Non-pigmented ciliary epithelial cell (primary cell): ENCODE measurements around the gene SFXN4.
"Not testable (repeated sequence)": the region's sequence is repeated elsewhere in the genome, so short reads cannot be mapped to it uniquely, and the experiment has no call there.

Source experiments
- DNase-seq: peaks from one replicate; pipeline ENCODE4 v3.0.0-alpha.2; 2010; ENCODE audit warnings: low read depth

SFXN4 gene

GRCh38 chr10:119112056-119112455 is 53.5 kb downstream of the SFXN4 start:
- DNase-seq, result no peak

GRCh38 chr10:119107771-119108170 is 57.7 kb downstream of the SFXN4 start:
- not testable (repeated sequence) for DNase-seq

- DNase-seq, result not testable (repeated sequence)
Measured at GRCh38 chr10:119107106-119107505, 58.4 kb downstream of the SFXN4 start.

- not testable (repeated sequence) for DNase-seq
Measured at GRCh38 chr10:119105899-119106298, 59.6 kb downstream of the SFXN4 start.

- no peak for DNase-seq
Measured at GRCh38 chr10:119105155-119105554, 60.4 kb downstream of the SFXN4 start.

DNA sequence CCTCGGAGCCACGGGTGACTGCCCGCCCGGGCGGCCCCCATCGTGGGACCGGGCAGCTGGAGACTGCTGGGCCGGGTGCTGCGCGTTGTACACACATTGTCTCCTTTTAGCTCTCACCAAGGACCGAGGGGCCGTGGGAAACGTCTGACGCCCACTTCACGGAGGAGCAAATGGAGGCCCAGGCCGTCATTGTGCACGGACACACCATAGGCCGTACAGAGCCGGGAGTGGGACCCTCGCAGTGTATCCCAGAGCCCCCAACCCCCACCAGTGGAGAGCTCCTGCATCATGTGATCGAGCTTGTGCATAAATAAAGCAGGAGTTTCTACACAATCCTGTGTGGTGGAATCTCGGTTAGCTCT is 60.9 kb downstream of the SFXN4 start:
- DNase-seq, result no peak

DNA sequence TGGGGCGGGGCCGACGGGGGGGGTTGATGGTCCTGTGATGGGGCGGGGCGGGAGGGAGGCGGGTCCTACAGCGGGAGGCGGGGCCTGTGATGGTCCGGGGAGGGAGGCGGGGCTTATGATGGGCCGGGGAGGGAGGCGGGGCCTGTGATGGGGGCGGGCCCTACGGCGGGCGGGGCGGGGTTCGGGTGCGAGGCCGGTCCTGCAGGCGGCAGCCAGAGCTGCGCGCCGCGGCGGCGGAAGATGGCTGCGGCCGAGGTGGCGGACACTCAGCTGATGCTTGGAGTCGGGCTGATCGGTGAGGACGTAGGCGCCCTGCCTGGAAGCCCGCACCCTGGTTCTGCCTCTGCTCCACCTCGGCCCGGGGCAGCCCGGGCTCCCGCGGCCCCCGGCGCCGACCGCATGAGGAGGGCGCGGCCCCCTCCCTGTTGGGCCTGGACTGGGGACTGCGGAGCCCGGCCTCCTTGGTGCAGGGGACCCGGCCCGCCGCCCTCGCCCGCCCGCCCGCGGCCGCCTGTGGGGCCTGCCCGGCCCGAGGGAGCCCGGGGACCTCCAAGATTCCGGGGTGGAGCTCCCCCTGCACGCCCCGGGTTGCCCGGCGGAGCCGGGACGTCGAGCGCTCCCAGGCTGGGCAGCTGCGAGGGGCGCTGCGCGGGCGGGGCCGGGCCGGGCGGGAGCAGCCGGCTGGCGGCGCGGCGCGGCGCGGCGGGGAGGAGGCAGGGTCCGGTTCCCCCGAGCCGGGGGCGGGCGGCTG is 61.4 kb downstream of the SFXN4 start, which contains the start of gene DENND10:
Gene DENND10 (plus strand): TSS at position 211 of the 751 bp plus-strand sequence. CDS start 30 bp downstream, at position 241.
- peak; percentile 15 for DNase-seq

- no peak for DNase-seq
Measured at GRCh38 chr10:119103241-119103902, 62.1 kb downstream of the SFXN4 start.

DNA sequence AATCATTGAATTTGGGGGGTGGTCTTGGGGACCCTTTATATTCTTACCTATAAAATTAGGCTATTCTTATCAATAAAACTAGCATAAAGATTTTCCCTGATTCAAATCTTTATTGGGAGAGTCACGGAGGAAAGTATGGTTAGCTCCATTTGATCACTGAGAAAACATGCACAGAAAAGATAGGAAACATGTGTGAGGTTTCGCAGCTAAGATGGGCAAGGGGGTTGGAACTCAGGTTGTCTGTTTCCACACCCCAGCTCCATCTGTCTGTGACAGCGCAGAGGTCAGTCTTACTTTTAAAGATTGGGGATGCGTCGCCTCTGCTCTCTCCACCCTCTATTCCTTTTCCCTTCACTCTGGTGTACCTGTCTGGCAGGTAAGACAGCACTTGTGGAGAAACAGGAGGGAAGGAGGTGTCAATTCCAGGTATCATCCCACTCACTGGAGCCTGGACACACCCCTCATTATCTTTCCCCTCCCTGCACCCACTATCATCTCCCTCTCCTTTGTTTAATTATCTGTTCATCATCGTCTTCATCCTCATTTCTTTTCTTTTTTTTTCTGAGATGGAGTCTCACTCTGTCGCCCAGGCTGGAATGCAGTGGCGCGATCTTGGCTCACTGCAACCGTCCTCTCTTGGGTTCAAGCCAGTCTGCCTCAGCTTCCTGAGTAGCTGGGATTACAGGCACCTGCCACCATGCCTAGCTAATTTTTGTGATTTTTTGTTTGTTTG is 64.0 kb downstream of the SFXN4 start:
- DNase-seq, result no peak

DNA sequence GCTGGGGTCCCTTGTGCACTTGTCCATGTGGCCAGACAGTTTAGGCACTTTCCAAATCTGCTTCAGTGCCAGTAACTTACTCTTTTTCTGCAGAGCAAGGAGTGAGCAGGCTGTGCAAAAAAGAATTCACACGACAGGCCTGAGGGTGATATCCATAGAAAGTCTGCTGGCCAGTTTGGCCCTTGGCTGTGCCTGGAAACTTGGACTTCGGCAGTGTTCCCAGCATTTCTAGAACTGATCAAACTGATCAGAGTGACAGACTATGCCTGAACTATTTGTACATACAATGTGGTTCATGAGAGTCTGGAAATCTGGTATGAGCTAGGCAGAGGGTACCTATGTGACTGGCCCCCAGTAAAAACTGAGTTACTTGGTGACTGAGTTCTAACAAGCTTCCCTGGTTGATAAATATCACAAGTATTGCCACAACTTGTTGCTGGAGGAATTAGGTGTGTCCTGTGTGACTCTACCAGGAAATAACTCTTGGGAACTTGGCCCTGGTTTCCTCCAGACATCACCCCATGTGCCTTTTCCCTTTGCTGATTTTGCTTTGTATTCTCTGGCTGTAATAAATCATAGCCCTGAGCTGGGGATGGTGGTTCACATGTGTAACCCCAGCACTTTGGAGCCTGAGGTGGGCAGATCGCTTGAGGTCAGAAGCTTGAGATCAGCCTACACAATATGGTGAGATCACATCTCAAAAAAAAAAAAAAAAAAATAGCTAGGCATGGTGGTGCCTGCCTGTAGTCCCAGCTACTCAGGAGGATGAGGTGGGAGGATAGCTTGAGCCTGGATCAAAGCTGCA is 64.9 kb downstream of the SFXN4 start:
- DNase-seq, result no peak

DNA sequence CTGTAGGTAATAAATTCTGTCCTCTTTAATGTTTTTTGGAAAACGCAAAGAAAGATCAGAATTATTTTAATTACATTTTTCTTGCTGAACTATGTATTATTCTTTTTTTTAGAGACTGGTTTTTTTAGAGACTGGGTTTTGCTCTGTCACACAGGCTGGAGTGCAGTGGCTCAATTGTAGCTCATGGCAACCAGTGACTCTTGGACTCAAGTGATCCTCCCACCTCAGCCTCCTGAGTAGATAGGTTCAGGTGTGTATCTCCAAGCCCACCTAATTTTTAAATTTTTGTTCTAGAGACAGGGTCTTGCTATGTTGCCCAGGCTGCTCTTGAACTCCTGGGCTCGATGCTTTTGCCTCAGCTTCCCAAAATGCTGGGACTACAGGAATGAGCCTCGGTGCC is 66.9 kb downstream of the SFXN4 start:
- no peak for DNase-seq

GRCh38 chr10:119096641-119097415 is 68.7 kb downstream of the SFXN4 start:
- not testable (repeated sequence) for DNase-seq

DNA sequence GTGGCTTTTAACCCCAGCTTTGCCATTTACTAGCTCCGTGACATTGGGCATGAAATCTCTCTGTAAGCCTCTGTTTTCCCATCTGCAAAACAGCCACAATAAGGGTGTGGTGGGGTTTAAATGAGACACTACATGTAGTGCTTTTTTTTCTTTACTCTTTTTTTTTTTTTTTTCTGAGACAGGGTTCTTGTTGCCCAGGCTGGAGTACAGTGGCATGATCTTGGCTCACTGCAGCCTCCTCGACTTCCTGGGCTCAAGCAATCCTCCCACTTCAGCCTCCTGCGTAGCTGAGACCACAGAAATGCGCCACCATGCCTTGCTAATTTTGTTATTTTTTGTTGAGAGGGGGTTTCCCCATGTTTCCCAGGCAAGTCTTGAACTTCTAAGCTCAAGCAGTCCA is 69.9 kb downstream of the SFXN4 start:
- DNase-seq, result no peak

DNA sequence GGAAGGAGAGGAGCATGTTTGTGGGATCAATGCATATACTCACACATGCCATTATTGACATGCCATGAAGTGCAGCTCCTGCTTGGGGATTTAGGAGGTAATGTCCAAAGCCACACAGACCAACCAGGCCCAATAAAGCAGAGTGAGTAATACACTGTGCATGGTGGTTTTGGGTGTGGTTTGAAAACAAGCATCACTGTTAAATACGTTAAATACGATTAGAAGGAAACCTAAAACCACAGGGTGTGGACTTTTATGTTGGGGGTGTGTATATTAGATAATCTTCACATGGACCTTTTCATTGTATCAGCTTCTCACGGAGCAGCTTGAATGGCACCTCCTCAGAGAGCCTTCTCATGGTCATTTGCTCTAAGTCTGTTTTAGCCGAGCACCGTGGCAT is 74.5 kb downstream of the SFXN4 start:
- DNase-seq, result peak; percentile 38
